ENCODE results near the gene HLF.

Gene HLF

DNA sequence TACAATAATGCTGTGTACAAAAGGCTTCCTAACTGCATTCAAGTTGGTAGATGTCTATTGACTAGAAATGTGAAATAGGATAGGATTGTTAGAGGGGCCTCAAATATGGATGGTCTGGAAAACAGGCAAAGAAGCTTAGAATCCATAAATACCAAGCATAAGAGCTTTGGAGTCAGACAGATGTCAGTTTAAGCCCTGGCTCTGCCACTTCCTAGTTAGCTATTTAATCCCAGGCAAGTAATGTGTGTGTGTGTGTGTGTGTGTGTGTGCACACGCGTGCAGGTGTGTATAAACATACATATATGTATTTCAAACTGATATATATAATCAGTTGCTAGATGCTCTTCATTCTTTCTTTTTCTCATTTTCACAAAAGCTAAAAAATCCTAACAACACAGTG, 90.2 kb downstream of the HLF start:
- Histone ChIP-seq H3K4me2 (ENCODE audit: low read depth, low read length) (no peak overlapping the region), H3K36me3 (replicated peaks; ENCODE audit: insufficient read depth, low read length) (no peaks in the 10 kb centered on the region), H3K27ac (ENCODE audit: low read length) (no peak overlapping the region), H3F3A (ENCODE audit: insufficient read depth, low read length) (no peaks in the 10 kb centered on the region), H3K4me3 (ENCODE audit: low read length) (no peak overlapping the region), H2AFZ (ENCODE audit: low read length) (no peak overlapping the region), H3K27me3 (replicated peaks; ENCODE audit: insufficient read depth, low read length) (no peaks in the 10 kb centered on the region), H4K20me1 (ENCODE audit: insufficient read depth, low read length) (no peaks in the 10 kb centered on the region), H3K9ac (ENCODE audit: low read length) (no peak overlapping the region), H3K4me1 (ENCODE audit: low read length) (no peaks in the 10 kb centered on the region), H3K79me2 (ENCODE audit: low read length) (no peaks in the 10 kb centered on the region), H3K9me3 (replicated peaks; ENCODE audit: insufficient read depth, low read length) (no peaks in the 10 kb centered on the region), H3K9me2 (replicated peaks; ENCODE audit: insufficient read depth, low read length) (no peaks in the 10 kb centered on the region)
- DNase-seq: no peak
- TF ChIP-seq EZH2 (optimal IDR thresholded peaks at IDR 0.05; ENCODE audit: low read depth, low read length) (no peak), EZH2phosphoT487 (IDR thresholded peaks at IDR 0.05; ENCODE audit: low read length) (no peak)
- TF ChIP-seq, protein P1, sequence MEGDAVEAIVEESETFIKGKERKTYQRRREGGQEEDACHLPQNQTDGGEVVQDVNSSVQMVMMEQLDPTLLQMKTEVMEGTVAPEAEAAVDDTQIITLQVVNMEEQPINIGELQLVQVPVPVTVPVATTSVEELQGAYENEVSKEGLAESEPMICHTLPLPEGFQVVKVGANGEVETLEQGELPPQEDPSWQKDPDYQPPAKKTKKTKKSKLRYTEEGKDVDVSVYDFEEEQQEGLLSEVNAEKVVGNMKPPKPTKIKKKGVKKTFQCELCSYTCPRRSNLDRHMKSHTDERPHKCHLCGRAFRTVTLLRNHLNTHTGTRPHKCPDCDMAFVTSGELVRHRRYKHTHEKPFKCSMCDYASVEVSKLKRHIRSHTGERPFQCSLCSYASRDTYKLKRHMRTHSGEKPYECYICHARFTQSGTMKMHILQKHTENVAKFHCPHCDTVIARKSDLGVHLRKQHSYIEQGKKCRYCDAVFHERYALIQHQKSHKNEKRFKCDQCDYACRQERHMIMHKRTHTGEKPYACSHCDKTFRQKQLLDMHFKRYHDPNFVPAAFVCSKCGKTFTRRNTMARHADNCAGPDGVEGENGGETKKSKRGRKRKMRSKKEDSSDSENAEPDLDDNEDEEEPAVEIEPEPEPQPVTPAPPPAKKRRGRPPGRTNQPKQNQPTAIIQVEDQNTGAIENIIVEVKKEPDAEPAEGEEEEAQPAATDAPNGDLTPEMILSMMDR (IDR thresholded peaks at IDR 0.05; ENCODE audit: low read length): no peak

DNA sequence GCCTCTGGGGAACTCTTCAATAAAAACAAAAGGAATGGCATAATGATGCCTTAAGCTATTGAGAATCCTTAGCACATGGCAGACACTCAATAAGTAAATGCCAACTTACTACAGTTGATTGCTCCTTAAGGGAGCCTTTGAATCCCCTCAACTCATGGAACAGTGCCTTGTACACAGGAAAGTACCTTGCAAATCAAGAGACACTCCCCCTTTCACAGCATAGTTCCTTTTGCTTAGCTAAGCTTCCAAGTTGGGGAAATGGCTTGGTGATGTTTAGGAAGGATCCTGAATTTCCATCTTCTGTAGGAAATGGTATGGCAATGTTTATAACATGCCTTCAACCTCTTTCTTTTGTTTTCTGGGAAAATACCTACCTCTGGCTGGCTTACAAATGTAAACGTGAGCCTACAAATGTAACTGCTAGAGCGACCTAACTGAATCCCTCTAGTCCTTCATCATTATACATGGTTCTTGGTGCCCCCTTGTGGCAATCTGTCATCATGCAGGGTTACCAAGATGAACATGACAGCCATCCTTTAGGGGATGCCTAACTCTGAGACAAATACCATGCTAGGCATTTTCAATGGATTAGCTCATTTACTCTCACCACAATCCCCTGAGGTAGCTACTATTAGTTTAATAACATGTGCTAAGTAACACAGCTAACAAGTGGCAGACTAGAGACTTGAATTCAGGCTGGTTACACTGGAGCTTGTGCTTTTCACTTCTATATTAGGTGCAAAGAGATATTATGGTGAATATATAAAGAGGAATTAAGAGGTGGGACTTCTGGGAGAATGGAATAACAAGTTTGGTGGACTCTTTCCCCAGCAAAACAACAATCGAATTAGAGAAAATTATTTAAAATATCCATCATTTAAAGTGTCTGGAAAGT, 91.9 kb downstream of the HLF start:
- Histone ChIP-seq H3K36me3 (replicated peaks; ENCODE audit: insufficient read depth, low read length) (no peaks in the 10 kb centered on the region), H3K79me2 (ENCODE audit: low read length) (no peaks in the 10 kb centered on the region), H3K9me3 (replicated peaks; ENCODE audit: insufficient read depth, low read length) (no peaks in the 10 kb centered on the region), H3K4me1 (ENCODE audit: low read length) (no peaks in the 10 kb centered on the region), H4K20me1 (ENCODE audit: insufficient read depth, low read length) (no peaks in the 10 kb centered on the region), H2AFZ (ENCODE audit: low read length) (no peak overlapping the region), H3K27ac (ENCODE audit: low read length) (no peak overlapping the region), H3K9ac (ENCODE audit: low read length) (no peak overlapping the region), H3F3A (ENCODE audit: insufficient read depth, low read length) (no peaks in the 10 kb centered on the region), H3K9me2 (replicated peaks; ENCODE audit: insufficient read depth, low read length) (no peaks in the 10 kb centered on the region), H3K4me2 (ENCODE audit: low read depth, low read length) (no peak overlapping the region), H3K4me3 (ENCODE audit: low read length) (no peak overlapping the region), H3K27me3 (replicated peaks; ENCODE audit: insufficient read depth, low read length) (no peaks in the 10 kb centered on the region)
- peak; percentile 65 for DNase-seq
- TF ChIP-seq, protein P1 (IDR thresholded peaks at IDR 0.05; ENCODE audit: low read length): peak; percentile 79
- TF ChIP-seq EZH2 (optimal IDR thresholded peaks at IDR 0.05; ENCODE audit: low read depth, low read length): no peak

DNA sequence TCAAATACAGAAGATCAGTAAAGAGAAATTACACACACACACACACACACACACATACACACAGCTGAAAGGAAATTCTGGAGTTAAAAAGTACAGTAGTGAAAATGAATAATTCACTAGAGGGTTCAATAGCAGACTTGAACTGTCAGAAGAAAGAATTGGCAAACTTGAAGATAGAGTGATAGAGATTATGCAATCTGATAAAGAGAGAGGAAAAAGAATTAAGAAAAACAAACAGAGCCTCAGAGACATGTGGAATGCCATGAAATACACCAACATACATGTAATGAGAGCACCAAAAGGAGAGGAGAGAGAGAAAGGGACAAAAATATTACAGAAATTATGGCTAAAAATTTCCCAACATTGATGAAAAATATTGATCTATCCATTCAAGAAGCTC, 96.2 kb downstream of the HLF start:
- Histone ChIP-seq H2AFZ (ENCODE audit: low read length) (no peak overlapping the region), H3K9ac (ENCODE audit: low read length) (no peak overlapping the region), H3K4me3 (ENCODE audit: low read length) (no peak overlapping the region), H3K4me1 (ENCODE audit: low read length) (no peaks in the 10 kb centered on the region), H3K27me3 (replicated peaks; ENCODE audit: insufficient read depth, low read length) (no peaks in the 10 kb centered on the region), H3K79me2 (ENCODE audit: low read length) (no peaks in the 10 kb centered on the region), H3K27ac (ENCODE audit: low read length) (no peak overlapping the region), H3K36me3 (replicated peaks; ENCODE audit: insufficient read depth, low read length) (no peaks in the 10 kb centered on the region), H3K9me3 (replicated peaks; ENCODE audit: insufficient read depth, low read length) (no peaks in the 10 kb centered on the region), H3F3A (ENCODE audit: insufficient read depth, low read length) (no peaks in the 10 kb centered on the region), H3K9me2 (replicated peaks; ENCODE audit: insufficient read depth, low read length) (no peaks in the 10 kb centered on the region), H3K4me2 (ENCODE audit: low read depth, low read length) (no peak overlapping the region), H4K20me1 (ENCODE audit: insufficient read depth, low read length) (no peaks in the 10 kb centered on the region)
- DNase-seq: no peak
- TF ChIP-seq, protein P1 (IDR thresholded peaks at IDR 0.05; ENCODE audit: low read length): no peak
- TF ChIP-seq EZH2phosphoT487 (IDR thresholded peaks at IDR 0.05; ENCODE audit: low read length) (no peak), EZH2 (optimal IDR thresholded peaks at IDR 0.05; ENCODE audit: low read depth, low read length) (no peak)

Data from MM.1S (cell line).